HG03025 (cell line): ENCODE results near the gene ZNF532.
"Not testable (repeated sequence)": the region's sequence is repeated elsewhere in the genome, so short reads cannot be mapped to it uniquely, and the experiment has no call there.

Experiments used
- ATAC-seq: cut with Tn5 transposase; IDR thresholded peaks from one replicate; pipeline ENCODE4 v1.9.1; 2021; ENCODE audit warnings: mild to moderate bottlenecking, moderate library complexity; ENCODE audit not compliant: unreplicated experiment, low FRiP score

ZNF532 gene

GRCh38 chr18:58864146-58865032 is at the start of gene ZNF532:
Gene ZNF532, plus strand, starts transcription at chr18:58864877. CDS start in a region left out here.
- no peak for ATAC-seq

DNA sequence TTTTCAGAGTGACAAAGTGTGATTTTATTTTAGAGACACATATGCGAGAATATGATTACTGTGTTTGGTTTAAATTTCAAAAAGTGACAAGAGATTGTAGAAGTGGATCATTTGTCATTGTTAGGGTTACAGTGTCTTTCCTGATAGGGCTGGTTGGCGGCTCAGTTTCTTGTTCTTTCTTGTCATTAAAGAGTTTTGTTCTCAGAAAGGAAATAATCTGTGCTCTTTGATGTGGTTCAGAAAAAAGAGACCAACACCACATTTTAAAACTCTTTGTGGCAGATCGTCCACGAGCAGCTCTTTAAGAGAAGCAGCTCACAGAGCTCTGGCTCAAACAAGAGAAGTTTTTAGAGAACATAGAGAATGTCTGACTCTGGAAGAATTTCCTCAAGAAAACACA is 45.6 kb upstream of the ZNF532 start:
- ATAC-seq: no peak

DNA sequence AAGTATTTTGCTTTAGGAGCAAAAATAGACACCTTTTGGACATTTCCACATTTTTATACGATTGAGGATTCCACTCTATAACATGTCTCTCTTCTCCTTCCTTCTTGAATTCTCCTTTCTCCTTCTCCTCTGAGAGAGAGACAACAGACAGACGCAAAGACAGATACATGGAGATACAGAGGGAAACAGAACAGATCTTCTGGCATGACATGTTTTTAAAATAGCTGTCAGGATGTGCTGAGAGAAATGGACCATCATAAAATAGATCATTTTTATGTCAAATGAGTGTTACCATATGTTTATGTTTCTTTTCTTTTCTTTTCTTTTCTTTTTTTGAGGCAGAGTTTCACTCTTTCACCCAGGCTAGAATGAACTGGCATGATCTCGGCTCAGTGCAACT is 44.4 kb upstream of the ZNF532 start:
- no peak for ATAC-seq

DNA sequence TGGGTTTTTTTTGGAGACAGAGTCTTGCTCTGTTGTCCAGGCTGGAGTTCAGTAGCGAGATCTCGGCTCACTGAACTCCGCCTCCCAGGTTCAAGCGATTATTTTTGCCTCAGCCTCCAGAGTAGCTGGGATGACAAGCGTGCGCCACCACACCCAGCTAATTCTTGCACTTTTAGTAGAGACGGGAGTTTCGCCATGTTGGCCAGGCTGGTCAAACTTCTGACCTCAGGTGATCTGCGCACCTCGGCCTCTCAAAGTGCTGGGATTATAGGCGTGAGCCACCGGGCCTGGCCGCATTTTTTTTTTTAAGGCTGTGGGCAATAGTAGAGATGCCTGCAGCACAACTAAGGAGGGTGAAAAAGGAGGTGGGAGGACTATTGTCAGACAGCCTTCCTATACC is 41.7 kb upstream of the ZNF532 start:
- ATAC-seq: no peak

GRCh38 chr18:58823412-58823811 is 41.3 kb upstream of the ZNF532 start:
- ATAC-seq: no peak

- not testable (repeated sequence) for ATAC-seq
Measured at GRCh38 chr18:58826926-58827325, 37.8 kb upstream of the ZNF532 start.

DNA sequence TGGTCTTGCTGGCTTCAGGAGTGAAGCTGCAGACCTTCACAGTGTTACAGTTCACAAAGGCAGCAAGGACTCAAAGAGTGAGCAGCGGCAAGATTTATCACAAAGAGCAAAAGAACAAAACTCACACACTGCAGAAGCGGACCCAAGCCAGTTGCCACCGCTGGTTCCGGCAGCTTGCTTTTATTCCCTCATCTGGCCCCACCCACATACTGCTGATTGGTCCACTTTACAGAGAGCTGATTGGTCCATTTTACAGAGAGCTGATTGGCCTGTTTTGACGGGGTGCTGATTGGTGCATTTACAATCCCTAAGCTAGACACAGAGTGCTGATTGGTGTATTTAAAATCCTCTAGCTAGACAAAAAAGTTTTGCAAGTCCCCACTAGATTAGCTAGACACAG is 37.2 kb upstream of the ZNF532 start:
- ATAC-seq: no peak

DNA sequence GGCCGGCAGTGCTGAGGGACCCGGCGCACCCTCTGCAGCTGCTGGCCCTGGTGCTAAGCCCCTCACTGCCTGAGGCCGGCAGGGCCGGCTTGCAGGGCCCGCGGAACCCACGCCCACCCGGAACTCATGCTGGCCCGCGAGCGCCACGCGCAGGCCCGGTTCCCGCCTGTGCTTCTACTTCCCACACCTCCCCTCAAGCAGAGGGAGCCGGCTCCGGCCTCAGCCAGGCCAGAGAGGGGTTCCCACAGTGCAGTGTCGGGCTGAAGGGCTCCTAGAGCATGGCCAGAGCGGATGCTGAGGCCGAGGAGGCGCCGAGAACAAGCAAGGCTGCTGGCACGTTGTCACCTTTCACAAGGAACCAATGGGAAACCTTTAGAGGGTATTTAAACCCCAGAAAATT is 36.8 kb upstream of the ZNF532 start:
- no peak for ATAC-seq

GRCh38 chr18:58828399-58829121 is 36.1 kb upstream of the ZNF532 start:
- no peak for ATAC-seq

DNA sequence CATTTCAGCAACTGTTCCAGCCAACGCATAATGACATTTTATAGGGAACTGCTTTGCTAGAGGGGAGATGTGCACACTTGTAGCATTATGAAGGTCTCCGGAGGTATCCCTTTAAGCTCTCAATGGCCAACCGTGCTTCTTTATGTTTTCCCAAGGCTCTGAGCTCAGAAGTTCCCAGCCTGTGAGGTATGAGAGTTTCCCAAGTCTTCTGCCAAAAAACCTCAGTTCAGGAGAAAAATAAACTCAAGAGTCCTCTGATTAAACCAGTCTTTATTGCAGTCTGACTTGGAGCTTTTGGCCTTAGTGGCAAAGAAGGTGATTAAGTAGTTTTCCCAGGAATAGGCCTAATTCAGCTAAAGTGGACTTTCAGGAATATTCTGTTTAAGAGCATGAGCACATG is 35.4 kb upstream of the ZNF532 start:
- no peak for ATAC-seq

GRCh38 chr18:58829886-58830285 is 34.8 kb upstream of the ZNF532 start:
- not testable (repeated sequence) for ATAC-seq

GRCh38 chr18:58831606-58832005 is 33.1 kb upstream of the ZNF532 start:
- ATAC-seq: no peak

GRCh38 chr18:58838165-58838860 is 26.4 kb upstream of the ZNF532 start:
- no peak for ATAC-seq

DNA sequence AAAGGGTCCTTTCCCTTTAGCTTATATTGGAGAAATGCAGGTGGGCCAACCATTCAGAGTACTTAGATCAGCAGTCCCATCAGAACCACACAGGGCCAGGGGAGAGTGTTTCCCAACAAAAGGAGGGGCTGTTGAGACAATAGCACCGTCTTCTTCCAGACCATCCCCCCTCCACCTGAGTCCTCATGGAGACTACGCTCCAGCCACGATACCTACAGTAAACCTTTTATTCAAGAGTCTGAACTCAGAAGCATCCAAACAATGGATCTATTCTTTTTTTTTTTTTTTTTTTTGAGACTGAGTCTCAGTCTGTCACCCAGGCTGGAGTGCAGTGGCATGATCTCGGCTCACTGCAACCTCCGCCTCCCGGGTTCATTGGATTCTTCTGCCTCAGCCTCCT is 25.7 kb upstream of the ZNF532 start:
- no peak for ATAC-seq

GRCh38 chr18:58842978-58843687 is 21.5 kb upstream of the ZNF532 start:
- ATAC-seq: no peak

GRCh38 chr18:58843688-58844035 is 21.0 kb upstream of the ZNF532 start:
- ATAC-seq: no peak

DNA sequence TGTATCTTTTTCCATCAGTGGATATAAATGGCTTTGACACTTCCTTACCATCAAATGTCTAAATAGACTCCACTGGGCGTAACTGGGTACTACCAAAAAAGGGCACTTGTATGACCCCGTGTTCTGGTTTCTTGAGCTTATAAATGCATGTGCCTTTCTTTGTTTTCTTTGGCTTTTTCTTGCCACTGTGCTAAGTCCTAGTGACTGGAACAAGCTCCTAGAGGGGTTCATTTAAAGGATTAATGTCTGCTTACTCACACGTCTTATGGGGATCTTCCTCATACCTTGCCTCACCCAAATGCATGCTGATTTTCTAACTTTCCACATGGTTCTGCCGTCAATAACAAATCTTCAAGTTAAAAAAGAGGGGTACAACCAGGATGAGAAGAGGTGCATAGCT is 19.8 kb upstream of the ZNF532 start:
- ATAC-seq: no peak

GRCh38 chr18:58845928-58846724 is 18.6 kb upstream of the ZNF532 start:
- no peak for ATAC-seq

GRCh38 chr18:58847383-58848071 is 17.1 kb upstream of the ZNF532 start:
- no peak for ATAC-seq
